HG03135 (cell line): ENCODE results near the gene PDE2A.

Experiments used
- ATAC-seq: cut with Tn5 transposase; IDR thresholded peaks from one replicate; pipeline ENCODE4 v1.9.1; 2021; ENCODE audit warnings: mild to moderate bottlenecking, moderate library complexity; ENCODE audit not compliant: unreplicated experiment

Gene PDE2A

GRCh38 chr11:72665911-72666472 is 8.2 kb downstream of the PDE2A start:
- no peak for ATAC-seq

- ATAC-seq, result no peak
Measured at GRCh38 chr11:72662036-72662435, 12.2 kb downstream of the PDE2A start.

- no peak for ATAC-seq
Measured at GRCh38 chr11:72661486-72661885, 12.7 kb downstream of the PDE2A start.

GRCh38 chr11:72658989-72659640 is 15.1 kb downstream of the PDE2A start:
- ATAC-seq, result no peak

GRCh38 chr11:72657411-72658100 is 16.7 kb downstream of the PDE2A start:
- ATAC-seq, result no peak

- no peak for ATAC-seq
Measured at GRCh38 chr11:72655896-72656464, 18.2 kb downstream of the PDE2A start.

GRCh38 chr11:72655014-72655413 is 19.2 kb downstream of the PDE2A start:
- ATAC-seq, result no peak

- ATAC-seq, result no peak
Measured at GRCh38 chr11:72653649-72654048, 20.6 kb downstream of the PDE2A start.

GRCh38 chr11:72652873-72653630 is 21.2 kb downstream of the PDE2A start:
- no peak for ATAC-seq

GRCh38 chr11:72652133-72652532 is 22.1 kb downstream of the PDE2A start:
- no peak for ATAC-seq

GRCh38 chr11:72649215-72649976 is 24.8 kb downstream of the PDE2A start:
- ATAC-seq, result no peak

GRCh38 chr11:72648384-72649136 is 25.7 kb downstream of the PDE2A start:
- ATAC-seq, result no peak

- no peak for ATAC-seq
Measured at GRCh38 chr11:72647882-72648281, 26.3 kb downstream of the PDE2A start.

GRCh38 chr11:72646472-72646871 is 27.8 kb downstream of the PDE2A start:
- no peak for ATAC-seq

GRCh38 chr11:72646024-72646423 is 28.2 kb downstream of the PDE2A start:
- ATAC-seq, result no peak

- no peak for ATAC-seq
Measured at GRCh38 chr11:72643547-72643946, 30.7 kb downstream of the PDE2A start.

- ATAC-seq, result peak; percentile 55
Measured at GRCh38 chr11:72642884-72643522, 31.2 kb downstream of the PDE2A start.

- peak; percentile 18 for ATAC-seq
Measured at GRCh38 chr11:72642043-72642883, 32.0 kb downstream of the PDE2A start.
